Endothelial cell of umbilical vein (primary cell): ENCODE data around the gene SMAD7.

Experiments used
- CTCF ChIP-seq, 2 donors: IDR thresholded peaks; 1 replicate in 1 of 2; 2 replicates in 1 of 2; pipeline ENCODE4 v1.5.1; 2011; ENCODE audit warnings: low read length in 2 of 2, mild to moderate bottlenecking in 2 of 2, moderate library complexity in 2 of 2, control low read depth in 1 of 2, inconsistent platforms in 1 of 2, low read depth in 1 of 2; ENCODE audit not compliant: insufficient read depth in 1 of 2; ENCODE audit errors: extremely low read depth in 1 of 2
- EZH2 ChIP-seq: IDR thresholded peaks from 2 replicates; pipeline ENCODE4 v1.6.1; 2012; ENCODE audit warnings: borderline replicate concordance, low read depth, mild to moderate bottlenecking, moderate library complexity, low read length, inconsistent platforms; ENCODE audit not compliant: severe bottlenecking
- POLR2A ChIP-seq: IDR thresholded peaks from 2 replicates; pipeline ENCODE4 v1.6.1; 2012; ENCODE audit warnings: low read depth, mild to moderate bottlenecking, control low read depth, low read length
- POLR2AphosphoS5 ChIP-seq: IDR thresholded peaks from 2 replicates; pipeline ENCODE4 v1.6.1; 2012; ENCODE audit warnings: low read depth, mild to moderate bottlenecking, control low read depth, low read length, moderate library complexity; ENCODE audit not compliant: insufficient read depth

- TF ChIP-seq CTCF (IDR thresholded peaks at IDR 0.05; ENCODE audit: extremely low read depth in 1 of 2, insufficient read depth in 1 of 2, low read depth in 1 of 2, low read length in 2 of 2): no peak
- peak; percentile 23 for TF ChIP-seq POLR2A
- no peak for TF ChIP-seq EZH2
- peak; percentile 27 for TF ChIP-seq POLR2AphosphoS5
Observed at GRCh38 chr18:48940854-48941611, 9.7 kb downstream of the SMAD7 start.
